ENCODE results near the gene PRRT1B.

Gene PRRT1B

DNA sequence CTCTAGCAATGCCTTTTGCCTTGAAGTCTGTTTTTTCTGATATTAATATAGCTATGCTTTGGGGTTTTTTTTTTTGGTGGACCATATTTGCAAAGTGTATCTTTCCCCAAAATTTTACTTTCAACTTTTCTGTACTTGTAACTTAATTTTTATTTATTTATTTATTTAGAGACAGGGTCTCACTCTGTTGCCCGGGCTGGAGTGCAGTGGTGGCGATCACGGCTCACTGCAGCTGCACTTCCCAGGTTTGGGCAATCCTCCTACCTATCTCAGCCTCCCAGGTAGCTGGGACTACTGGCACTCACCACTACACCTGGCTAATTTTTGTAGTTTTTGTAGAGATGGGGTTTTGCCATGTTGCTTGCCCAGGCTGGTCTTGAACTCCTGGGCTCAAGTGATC lies 20.8 kb downstream of the PRRT1B start:
- Histone ChIP-seq H3K36me3 (ENCODE audit: insufficient read depth) (no peaks in the 10 kb centered on the region), H3K4me1 (ENCODE audit: low read depth, poor library complexity, severe bottlenecking) (no peaks in the 10 kb centered on the region), H3K4me3 (IDR thresholded peaks at IDR 0.05; ENCODE audit: insufficient read depth, low read depth, low read length) (no peak overlapping the region)

DNA sequence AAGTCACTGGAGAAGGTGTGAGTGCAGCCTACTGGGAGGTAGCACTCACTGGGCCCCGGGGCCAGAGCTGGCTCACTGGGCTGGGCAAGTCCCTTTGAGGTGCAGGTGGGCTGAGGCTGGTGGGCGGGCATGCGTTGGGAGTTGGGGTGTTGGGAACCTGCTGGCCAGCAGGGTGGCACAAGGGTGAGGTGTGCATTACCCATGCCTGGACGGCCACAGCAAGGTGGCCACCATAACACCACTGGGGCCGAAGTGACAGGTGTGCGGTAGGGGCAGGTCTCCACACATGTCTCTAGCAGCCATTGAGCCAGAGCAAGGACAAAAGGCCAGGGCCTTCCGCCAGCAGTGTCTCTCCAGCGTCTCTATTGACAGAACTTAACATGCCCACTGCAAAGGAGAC lies 22.6 kb downstream of the PRRT1B start:
- no peaks in the 10 kb centered on the region for H3K4me1 ChIP-seq (ENCODE audit: low read depth, poor library complexity, severe bottlenecking)
- H3K79me2 ChIP-seq (ENCODE audit: insufficient read depth, low read depth): no peaks in the 10 kb centered on the region
- H3K4me2 ChIP-seq: no peak overlapping the region
- peaks cover 3% of the 10 kb centered on the region; the same call in 1 of the 2 replicates for H3K36me3 ChIP-seq (ENCODE audit: insufficient read depth)
- H2AFZ ChIP-seq (ENCODE audit: low read depth): no peak overlapping the region
- no peaks in the 10 kb centered on the region for H4K20me1 ChIP-seq (ENCODE audit: insufficient read depth)
- H3K27ac ChIP-seq: no peak overlapping the region
- H3K27me3 ChIP-seq (ENCODE audit: insufficient read depth, low read depth): no peaks in the 10 kb centered on the region
- no peak overlapping the region for H3K4me3 ChIP-seq (IDR thresholded peaks at IDR 0.05; ENCODE audit: insufficient read depth, low read depth, low read length)
- no peak overlapping the region for H3K9ac ChIP-seq
- TF ChIP-seq, protein P1, sequence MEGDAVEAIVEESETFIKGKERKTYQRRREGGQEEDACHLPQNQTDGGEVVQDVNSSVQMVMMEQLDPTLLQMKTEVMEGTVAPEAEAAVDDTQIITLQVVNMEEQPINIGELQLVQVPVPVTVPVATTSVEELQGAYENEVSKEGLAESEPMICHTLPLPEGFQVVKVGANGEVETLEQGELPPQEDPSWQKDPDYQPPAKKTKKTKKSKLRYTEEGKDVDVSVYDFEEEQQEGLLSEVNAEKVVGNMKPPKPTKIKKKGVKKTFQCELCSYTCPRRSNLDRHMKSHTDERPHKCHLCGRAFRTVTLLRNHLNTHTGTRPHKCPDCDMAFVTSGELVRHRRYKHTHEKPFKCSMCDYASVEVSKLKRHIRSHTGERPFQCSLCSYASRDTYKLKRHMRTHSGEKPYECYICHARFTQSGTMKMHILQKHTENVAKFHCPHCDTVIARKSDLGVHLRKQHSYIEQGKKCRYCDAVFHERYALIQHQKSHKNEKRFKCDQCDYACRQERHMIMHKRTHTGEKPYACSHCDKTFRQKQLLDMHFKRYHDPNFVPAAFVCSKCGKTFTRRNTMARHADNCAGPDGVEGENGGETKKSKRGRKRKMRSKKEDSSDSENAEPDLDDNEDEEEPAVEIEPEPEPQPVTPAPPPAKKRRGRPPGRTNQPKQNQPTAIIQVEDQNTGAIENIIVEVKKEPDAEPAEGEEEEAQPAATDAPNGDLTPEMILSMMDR (conservative IDR thresholded peaks at IDR 0.05; ENCODE audit: low read depth, low read length): no peak

More for the DNA sequence above, 20.8 kb downstream of the PRRT1B start:
- no peak overlapping the region for H3K9ac ChIP-seq
- no peaks in the 10 kb centered on the region for H3K79me2 ChIP-seq (ENCODE audit: insufficient read depth, low read depth)
- H3K27ac ChIP-seq: no peak overlapping the region
- TF ChIP-seq, protein P1 (conservative IDR thresholded peaks at IDR 0.05; ENCODE audit: low read depth, low read length): no peak
- H2AFZ ChIP-seq (ENCODE audit: low read depth): no peak overlapping the region
- no peaks in the 10 kb centered on the region for H3K27me3 ChIP-seq (ENCODE audit: insufficient read depth, low read depth)
- no peaks in the 10 kb centered on the region for H4K20me1 ChIP-seq (ENCODE audit: insufficient read depth)
- H3K4me2 ChIP-seq: no peak overlapping the region

DNA sequence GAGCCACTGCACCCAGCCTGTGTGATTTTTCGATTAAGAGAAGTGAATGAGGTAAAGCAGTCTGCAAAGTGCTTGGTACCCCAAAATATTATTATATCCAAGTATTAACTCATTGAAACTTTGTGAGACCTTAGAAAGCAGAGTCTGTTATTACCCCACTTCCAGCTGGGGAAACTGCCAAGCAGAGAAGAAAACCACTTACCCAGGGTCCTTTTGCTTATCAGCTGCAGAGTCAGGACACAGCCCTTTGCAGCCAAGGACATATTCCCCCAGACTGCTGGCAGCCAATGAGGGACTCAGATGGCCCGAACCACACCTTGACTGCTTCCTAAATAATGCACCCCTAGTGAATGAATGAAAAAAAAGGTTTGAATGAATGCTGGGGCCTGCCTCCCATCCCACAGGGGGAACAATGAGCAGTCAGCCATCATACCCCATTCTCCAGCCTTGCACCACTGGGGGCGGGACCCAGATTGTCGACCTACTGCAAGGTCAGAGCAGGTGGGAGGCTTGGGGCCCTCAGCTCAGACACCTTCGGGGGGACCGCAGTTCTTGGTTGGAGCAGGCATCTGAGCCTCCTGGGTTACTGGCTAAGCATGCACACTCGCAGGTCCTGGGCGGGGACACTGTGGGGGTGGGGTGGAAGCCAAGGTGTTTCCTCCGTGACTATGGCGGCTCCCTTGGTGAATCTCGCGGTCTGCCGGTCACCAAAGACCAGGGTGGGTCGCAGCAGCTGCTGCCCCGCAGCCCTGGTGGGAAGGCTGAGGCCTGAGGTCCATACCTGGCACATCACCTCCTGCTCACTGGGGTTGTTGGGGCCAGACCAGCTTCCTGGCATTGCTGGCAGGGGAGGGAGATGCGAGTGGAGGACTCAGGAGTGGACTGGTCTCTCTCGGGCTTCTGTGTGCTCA lies 29.7 kb downstream of the PRRT1B start:
- Histone ChIP-seq H4K20me1 (ENCODE audit: insufficient read depth) (no peaks in the 10 kb centered on the region), H3K4me3 (IDR thresholded peaks at IDR 0.05; ENCODE audit: insufficient read depth, low read depth, low read length) (no peak overlapping the region), H3K79me2 (ENCODE audit: insufficient read depth, low read depth) (no peaks in the 10 kb centered on the region), H3K9ac (no peak overlapping the region), H3K4me2 (no peak overlapping the region), H3K27me3 (ENCODE audit: insufficient read depth, low read depth) (no peaks in the 10 kb centered on the region), H3K36me3 (ENCODE audit: insufficient read depth) (peaks cover 3% of the 10 kb centered on the region; the same call in 1 of the 2 replicates), H3K4me1 (ENCODE audit: low read depth, poor library complexity, severe bottlenecking) (no peaks in the 10 kb centered on the region), H2AFZ (ENCODE audit: low read depth) (no peak overlapping the region), H3K27ac (no peak overlapping the region)
- TF ChIP-seq, protein P1 (conservative IDR thresholded peaks at IDR 0.05; ENCODE audit: low read depth, low read length): no peak

DNA sequence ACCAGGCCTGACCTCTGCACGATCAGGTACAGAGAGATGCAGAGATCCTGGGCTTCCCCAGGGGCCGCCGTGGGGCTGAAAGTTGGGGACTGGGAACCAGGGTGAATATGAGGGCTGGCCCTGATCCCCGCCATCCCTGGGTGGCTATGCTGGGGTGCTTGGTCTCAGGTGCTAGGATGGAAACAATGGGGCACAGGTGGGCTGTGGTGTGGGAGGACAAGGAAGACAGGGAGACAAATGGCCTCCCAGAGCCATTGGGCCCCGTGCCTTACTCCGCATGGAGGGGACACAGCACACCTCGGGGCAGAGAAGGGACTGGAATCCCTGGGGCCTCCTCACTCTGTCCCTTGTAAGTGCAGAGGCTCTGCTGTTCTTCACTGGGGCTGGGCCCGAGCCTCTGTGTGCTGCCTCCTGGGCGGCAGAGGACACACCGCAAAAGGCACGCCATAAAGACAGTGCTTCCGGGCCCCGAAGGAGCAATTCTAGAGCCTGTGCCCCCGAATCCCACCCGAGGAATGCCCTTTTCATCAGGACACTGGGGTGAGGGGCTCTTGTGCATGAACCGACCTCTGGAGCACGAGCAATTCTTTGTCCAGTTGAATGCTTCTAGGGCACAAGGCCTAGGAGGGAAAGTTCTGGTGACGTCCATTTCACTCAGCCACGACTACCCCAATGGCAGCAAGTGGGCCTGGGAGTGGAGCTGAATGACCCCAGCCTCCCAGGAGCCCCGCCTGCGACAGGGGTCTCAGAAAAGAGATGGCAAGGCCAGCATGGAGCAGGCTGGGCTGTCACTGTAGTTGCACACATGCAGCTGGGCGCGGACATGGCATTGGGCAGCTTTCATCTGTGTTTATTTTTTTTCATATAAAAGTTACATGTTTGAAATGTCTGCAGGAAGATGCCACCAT lies 30.9 kb downstream of the PRRT1B start:
- Histone ChIP-seq H3K27ac (no peak overlapping the region), H3K79me2 (ENCODE audit: insufficient read depth, low read depth) (no peaks in the 10 kb centered on the region), H3K9ac (no peak overlapping the region), H3K4me3 (IDR thresholded peaks at IDR 0.05; ENCODE audit: insufficient read depth, low read depth, low read length) (no peak overlapping the region), H3K36me3 (ENCODE audit: insufficient read depth) (peaks cover 3% of the 10 kb centered on the region; the same call in 1 of the 2 replicates), H3K4me2 (no peak overlapping the region), H3K27me3 (ENCODE audit: insufficient read depth, low read depth) (no peaks in the 10 kb centered on the region), H2AFZ (ENCODE audit: low read depth) (no peak overlapping the region), H3K4me1 (ENCODE audit: low read depth, poor library complexity, severe bottlenecking) (no peaks in the 10 kb centered on the region), H4K20me1 (ENCODE audit: insufficient read depth) (no peaks in the 10 kb centered on the region)
- TF ChIP-seq, protein P1 (conservative IDR thresholded peaks at IDR 0.05; ENCODE audit: low read depth, low read length): no peak

All from KMS-11 (cell line).